Measurements from ENCODE around the gene N4BP2L1.

- TF ChIP-seq YY1 (IDR thresholded peaks at IDR 0.05) = no peak
- TF ChIP-seq, protein P1, sequence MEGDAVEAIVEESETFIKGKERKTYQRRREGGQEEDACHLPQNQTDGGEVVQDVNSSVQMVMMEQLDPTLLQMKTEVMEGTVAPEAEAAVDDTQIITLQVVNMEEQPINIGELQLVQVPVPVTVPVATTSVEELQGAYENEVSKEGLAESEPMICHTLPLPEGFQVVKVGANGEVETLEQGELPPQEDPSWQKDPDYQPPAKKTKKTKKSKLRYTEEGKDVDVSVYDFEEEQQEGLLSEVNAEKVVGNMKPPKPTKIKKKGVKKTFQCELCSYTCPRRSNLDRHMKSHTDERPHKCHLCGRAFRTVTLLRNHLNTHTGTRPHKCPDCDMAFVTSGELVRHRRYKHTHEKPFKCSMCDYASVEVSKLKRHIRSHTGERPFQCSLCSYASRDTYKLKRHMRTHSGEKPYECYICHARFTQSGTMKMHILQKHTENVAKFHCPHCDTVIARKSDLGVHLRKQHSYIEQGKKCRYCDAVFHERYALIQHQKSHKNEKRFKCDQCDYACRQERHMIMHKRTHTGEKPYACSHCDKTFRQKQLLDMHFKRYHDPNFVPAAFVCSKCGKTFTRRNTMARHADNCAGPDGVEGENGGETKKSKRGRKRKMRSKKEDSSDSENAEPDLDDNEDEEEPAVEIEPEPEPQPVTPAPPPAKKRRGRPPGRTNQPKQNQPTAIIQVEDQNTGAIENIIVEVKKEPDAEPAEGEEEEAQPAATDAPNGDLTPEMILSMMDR (IDR thresholded peaks at IDR 0.05; ENCODE audit: low read depth, low read length, missing input control) = no peak
- no peak for TF ChIP-seq RAD21 (IDR thresholded peaks at IDR 0.05)
- no peak for TF ChIP-seq EGR1 (IDR thresholded peaks at IDR 0.05; ENCODE audit: low read depth in 2 of 2)
- TF ChIP-seq JUND (IDR thresholded peaks at IDR 0.05) = no peak
Observed at GRCh38 chr13:32384702-32385101, 43.2 kb downstream of the N4BP2L1 start.
